ENCODE results near the gene BMPR2. TPM values are rescaled to one million over a fixed set of nuclear protein-coding genes. Genes with fewer than 3 reads are reported as not detected.

BMPR2 gene
- total RNA-seq, 4 donors from 2014 or later, result 54.8 to 76.7 (median 67.7) TPM

GRCh38 chr2:202337706-202338346, 38.3 kb upstream of the BMPR2 start:
- H3K36me3 ChIP-seq, result no peaks in the 10 kb centered on the region
- no peak for TF ChIP-seq POLR2AphosphoS5 (IDR thresholded peaks at IDR 0.05)
- no peak for TF ChIP-seq EP300 (IDR thresholded peaks at IDR 0.05)
- TF ChIP-seq, protein P1, sequence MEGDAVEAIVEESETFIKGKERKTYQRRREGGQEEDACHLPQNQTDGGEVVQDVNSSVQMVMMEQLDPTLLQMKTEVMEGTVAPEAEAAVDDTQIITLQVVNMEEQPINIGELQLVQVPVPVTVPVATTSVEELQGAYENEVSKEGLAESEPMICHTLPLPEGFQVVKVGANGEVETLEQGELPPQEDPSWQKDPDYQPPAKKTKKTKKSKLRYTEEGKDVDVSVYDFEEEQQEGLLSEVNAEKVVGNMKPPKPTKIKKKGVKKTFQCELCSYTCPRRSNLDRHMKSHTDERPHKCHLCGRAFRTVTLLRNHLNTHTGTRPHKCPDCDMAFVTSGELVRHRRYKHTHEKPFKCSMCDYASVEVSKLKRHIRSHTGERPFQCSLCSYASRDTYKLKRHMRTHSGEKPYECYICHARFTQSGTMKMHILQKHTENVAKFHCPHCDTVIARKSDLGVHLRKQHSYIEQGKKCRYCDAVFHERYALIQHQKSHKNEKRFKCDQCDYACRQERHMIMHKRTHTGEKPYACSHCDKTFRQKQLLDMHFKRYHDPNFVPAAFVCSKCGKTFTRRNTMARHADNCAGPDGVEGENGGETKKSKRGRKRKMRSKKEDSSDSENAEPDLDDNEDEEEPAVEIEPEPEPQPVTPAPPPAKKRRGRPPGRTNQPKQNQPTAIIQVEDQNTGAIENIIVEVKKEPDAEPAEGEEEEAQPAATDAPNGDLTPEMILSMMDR (IDR thresholded peaks at IDR 0.05), result no peak
- no peak for TF ChIP-seq POLR2A (IDR thresholded peaks at IDR 0.05; ENCODE audit: low read depth)
- no peak for DNase-seq (ENCODE audit: extremely low spot score)
- H3K4me1 ChIP-seq, result peaks cover 0 to 6% (median 0%) of the 10 kb centered on the region in 4 donors
- H3K27ac ChIP-seq (replicated peaks in 1 of 4), result no peak overlapping the region
- no peak overlapping the region for H3K4me3 ChIP-seq
- no peaks in the 10 kb centered on the region for H3K27me3 ChIP-seq
- WGBS, result 88% methylated on average over 7 of the region's 7 CpGs
- intact Hi-C loops (cut with DNase I), result no loop called here
- H3K9me3 ChIP-seq, result no peaks in the 10 kb centered on the region

DNA sequence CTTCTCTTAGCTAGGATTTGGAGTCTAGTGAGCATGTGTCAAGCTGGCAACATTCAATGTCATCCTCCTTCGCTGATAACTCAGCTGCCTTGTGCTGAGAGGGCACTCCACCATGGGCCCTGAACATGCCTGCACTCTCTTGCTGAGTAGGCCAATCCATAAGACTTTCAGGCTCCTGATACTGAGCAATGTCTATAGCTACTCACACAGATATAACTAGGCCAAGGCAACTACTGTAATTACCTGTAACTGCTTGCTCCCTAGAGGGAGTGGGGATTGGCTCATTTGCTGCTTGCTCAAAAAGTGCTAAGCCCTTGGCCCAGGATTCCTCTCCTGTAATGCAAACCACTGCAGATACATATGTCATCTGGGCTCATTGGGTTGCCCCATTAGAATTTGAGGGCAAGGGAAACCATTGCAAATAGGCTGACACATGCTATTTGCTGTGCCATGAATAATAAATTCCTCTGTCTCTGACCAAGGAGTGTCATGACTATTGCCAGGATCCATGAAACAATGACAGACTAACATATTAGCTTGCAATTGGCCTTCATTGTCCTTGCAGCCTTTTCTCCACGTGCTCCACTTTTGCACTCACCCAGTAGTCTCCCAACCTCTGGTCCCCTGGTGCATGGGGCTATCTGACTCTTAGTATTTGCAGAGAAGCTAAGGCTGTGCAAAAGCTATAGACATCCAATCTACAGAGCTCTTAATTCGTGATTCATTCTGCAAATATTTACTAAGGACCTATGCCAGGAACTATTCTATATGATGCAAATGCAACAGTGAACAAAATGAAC, 36.9 kb upstream of the BMPR2 start:
- no peak for DNase-seq (ENCODE audit: extremely low spot score)
- Histone ChIP-seq H3K27me3 (no peaks in the 10 kb centered on the region), H3K4me1 (peaks cover 0 to 6% (median 0%) of the 10 kb centered on the region in 4 donors), H3K4me3 (no peak overlapping the region), H3K36me3 (no peaks in the 10 kb centered on the region), H3K9me3 (no peaks in the 10 kb centered on the region), H3K27ac (replicated peaks in 1 of 4) (no peak overlapping the region)
- TF ChIP-seq, protein P1 (IDR thresholded peaks at IDR 0.05), result no peak
- TF ChIP-seq POLR2AphosphoS5 (IDR thresholded peaks at IDR 0.05) (no peak), POLR2A (IDR thresholded peaks at IDR 0.05; ENCODE audit: low read depth) (no peak), EP300 (IDR thresholded peaks at IDR 0.05) (no peak)
- intact Hi-C loops (cut with DNase I), result no loop called here
- WGBS, result 89% methylated on average over 3 of the region's 3 CpGs

DNA sequence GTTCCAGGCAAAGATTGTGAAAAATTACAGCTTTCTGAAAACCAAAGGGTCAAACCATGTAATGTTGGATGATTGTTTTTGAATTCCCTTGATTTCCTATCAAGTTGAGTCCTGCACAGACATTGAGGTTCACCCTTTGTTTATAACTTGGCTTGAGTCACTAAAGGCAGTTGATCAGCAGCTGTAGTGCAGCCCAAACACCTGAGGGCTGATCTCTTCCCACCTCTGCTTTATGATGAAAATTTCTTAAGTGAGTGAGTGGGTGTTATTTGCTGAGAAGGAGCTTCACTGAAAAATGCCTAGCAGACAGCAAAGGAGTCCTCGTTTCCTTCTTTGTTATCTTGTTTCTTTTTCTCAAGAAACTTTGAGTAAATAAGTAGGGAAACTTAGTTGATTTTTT, 31.9 kb upstream of the BMPR2 start:
- no peak for DNase-seq (ENCODE audit: extremely low spot score)
- no peaks in the 10 kb centered on the region for H3K4me1 ChIP-seq
- intact Hi-C loops (cut with DNase I), result no loop called here
- WGBS, result 64% methylated on average over 1 of the region's 1 CpG
- no peak overlapping the region for H3K27ac ChIP-seq (replicated peaks in 1 of 4)
- no peak overlapping the region for H3K4me3 ChIP-seq
- H3K36me3 ChIP-seq, result no peaks in the 10 kb centered on the region
- H3K9me3 ChIP-seq, result no peaks in the 10 kb centered on the region
- TF ChIP-seq POLR2AphosphoS5 (IDR thresholded peaks at IDR 0.05) (no peak), EP300 (IDR thresholded peaks at IDR 0.05) (no peak), POLR2A (IDR thresholded peaks at IDR 0.05; ENCODE audit: low read depth) (no peak)
- TF ChIP-seq, protein P1 (IDR thresholded peaks at IDR 0.05), result no peak
- H3K27me3 ChIP-seq, result no peaks in the 10 kb centered on the region

GRCh38 chr2:202346180-202346579, 29.9 kb upstream of the BMPR2 start:
- no peak for TF ChIP-seq POLR2AphosphoS5 (IDR thresholded peaks at IDR 0.05)
- no peak for TF ChIP-seq POLR2A (IDR thresholded peaks at IDR 0.05; ENCODE audit: low read depth)
- no peaks in the 10 kb centered on the region for H3K4me1 ChIP-seq
- no peak overlapping the region for H3K4me3 ChIP-seq
- 95% methylated on average over 7 of the region's 7 CpGs for WGBS
- no peaks in the 10 kb centered on the region for H3K27me3 ChIP-seq
- no peaks in the 10 kb centered on the region for H3K9me3 ChIP-seq
- intact Hi-C loops (cut with DNase I), result no loop called here
- H3K27ac ChIP-seq (replicated peaks in 1 of 4), result no peak overlapping the region
- no peak for DNase-seq (ENCODE audit: extremely low spot score)
- no peaks in the 10 kb centered on the region for H3K36me3 ChIP-seq

GRCh38 chr2:202353430-202353829, 22.7 kb upstream of the BMPR2 start:
- WGBS, result 81% methylated on average over 2 of the region's 2 CpGs
- Histone ChIP-seq H3K4me3 (no peak overlapping the region), H3K9me3 (no peaks in the 10 kb centered on the region), H3K4me1 (no peaks in the 10 kb centered on the region), H3K36me3 (peaks cover 0 to 4% (median 0%) of the 10 kb centered on the region in 4 donors), H3K27me3 (no peaks in the 10 kb centered on the region), H3K27ac (replicated peaks in 1 of 4) (no peak overlapping the region)
- intact Hi-C loops (cut with DNase I), result no loop called here
- DNase-seq (ENCODE audit: extremely low spot score), result no peak
- TF ChIP-seq EP300 (IDR thresholded peaks at IDR 0.05) (no peak), POLR2AphosphoS5 (IDR thresholded peaks at IDR 0.05) (no peak), POLR2A (IDR thresholded peaks at IDR 0.05; ENCODE audit: low read depth) (no peak)
- TF ChIP-seq, protein P1 (IDR thresholded peaks at IDR 0.05), result no peak

Data from esophagus muscularis mucosa (tissue), 4 donors.